Body of pancreas (tissue), 4 donors: Measurements from ENCODE around the gene MTG1.

Source experiments
- CTCF ChIP-seq, 7 experiments: fragments of 450-650 bp in 4 of 7; fragments of 200-600 bp in 3 of 7; sonication (generic) in 3 of 7; IDR thresholded peaks; one replicate each; pipeline ENCODE4 v1.5.1; 2016 to 2019; ENCODE audit warnings: antibody characterized with exemption in 7 of 7
- POLR2A ChIP-seq, 3 donors: fragments of 450-650 bp; IDR thresholded peaks; one replicate each; pipeline ENCODE4 v1.6.1; 2016; ENCODE audit warnings: antibody characterized with exemption in 3 of 3, mild to moderate bottlenecking in 2 of 3

- TF ChIP-seq CTCF (IDR thresholded peaks at IDR 0.05), result no peak
- no peak for TF ChIP-seq POLR2A (IDR thresholded peaks at IDR 0.05)
Observed at GRCh38 chr10:133446979-133447378, 53.0 kb downstream of the MTG1 start.
